KOPT-K1 (cell line): ENCODE measurements around the gene CCDC159.

Experiments
- H3K27ac ChIP-seq: fragments of 200-600 bp; sonication (generic); 2 replicates; pipeline ENCODE4 v1.5.1; 2016; ENCODE audit warnings: antibody characterized with exemption, mild to moderate bottlenecking, low read depth, low read length; ENCODE audit not compliant: poor library complexity, severe bottlenecking
- H3K36me3 ChIP-seq: fragments of 200-600 bp; sonication (generic); 2 replicates; pipeline ENCODE4 v1.5.1; 2017; ENCODE audit warnings: antibody characterized with exemption, mild to moderate bottlenecking, low read length, moderate library complexity; ENCODE audit not compliant: insufficient read depth
- H3K9me3 ChIP-seq: fragments of 200-600 bp; sonication (generic); 2 replicates; pipeline ENCODE4 v1.5.1; 2017; ENCODE audit warnings: antibody characterized with exemption, low read length, mild to moderate bottlenecking; ENCODE audit not compliant: insufficient read depth, poor library complexity, severe bottlenecking

CCDC159 gene

DNA sequence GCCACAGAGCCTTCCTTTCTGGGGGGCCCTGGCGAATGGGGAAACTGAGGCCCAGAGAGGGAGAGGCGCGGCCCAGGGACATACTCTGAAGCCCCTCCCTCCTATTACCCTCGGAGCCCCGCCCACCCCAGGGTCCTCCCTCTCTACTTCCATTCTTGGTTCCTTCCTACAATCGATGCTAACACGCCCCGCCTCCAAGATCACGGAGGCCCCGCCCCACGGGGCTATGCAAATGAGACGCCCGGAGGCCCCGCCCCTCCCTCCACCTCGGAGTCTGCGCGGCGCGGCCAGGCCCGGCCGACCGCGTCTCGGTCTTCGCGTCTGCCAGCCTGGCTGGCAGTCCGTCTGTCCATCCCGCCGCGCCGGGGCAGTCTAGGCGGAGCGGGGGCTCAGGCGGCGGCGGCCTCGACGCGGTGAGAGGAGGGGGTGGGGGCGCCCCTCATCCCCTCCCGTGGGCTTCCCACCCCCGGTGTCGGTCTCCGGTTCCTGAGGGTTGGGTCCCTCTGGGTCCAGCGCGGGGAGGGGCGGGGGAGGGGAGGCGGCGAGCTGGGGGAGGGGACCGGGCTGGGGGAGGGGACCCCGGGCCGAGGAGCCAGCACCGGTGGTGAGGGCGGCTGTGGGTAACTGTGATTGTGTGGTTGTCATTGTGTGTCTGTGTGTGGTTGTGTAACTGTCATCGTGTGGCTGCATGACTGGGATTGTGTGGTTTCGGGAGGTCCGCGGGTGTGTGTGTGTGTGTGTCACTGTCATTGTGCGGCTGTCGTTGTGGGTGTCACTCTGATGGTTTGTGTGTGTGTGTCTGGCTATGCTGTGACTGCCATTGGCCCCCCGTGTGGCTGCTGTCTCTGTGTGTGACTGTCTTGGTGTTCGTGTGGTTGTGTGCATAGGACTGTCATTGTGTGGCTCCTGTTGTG, 9.1 kb downstream of the CCDC159 start, which contains the start of gene PLPPR2:
TSS of gene PLPPR2 (plus strand) at position 273 of the 914 bp plus-strand sequence. CDS start 2,242 bp downstream, outside the sequence.
- H3K36me3 ChIP-seq, result no peaks in the 10 kb centered on the region
- no peaks in the 10 kb centered on the region for H3K9me3 ChIP-seq
- no peak within 1 kb of the TSS for H3K27ac ChIP-seq

DNA sequence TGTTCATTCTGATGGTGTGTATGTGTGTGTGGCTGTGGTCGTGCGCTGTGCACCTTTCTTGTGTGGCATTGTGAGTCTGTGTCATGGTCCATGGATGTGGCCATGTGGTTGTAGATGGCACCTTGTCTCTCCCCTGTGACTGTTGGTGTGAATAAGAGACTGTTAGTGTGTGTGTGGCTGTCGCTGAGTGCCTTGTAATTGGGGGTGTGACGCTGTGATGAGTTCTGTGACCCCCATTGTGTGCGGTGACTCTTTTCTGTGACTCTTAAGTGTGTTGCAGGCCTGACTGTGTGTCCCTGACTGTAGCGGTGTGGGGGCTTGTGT, 9.7 kb downstream of the CCDC159 start:
- H3K9me3 ChIP-seq, result no peaks in the 10 kb centered on the region
- no peak overlapping the region for H3K27ac ChIP-seq
- H3K36me3 ChIP-seq, result no peaks in the 10 kb centered on the region

DNA sequence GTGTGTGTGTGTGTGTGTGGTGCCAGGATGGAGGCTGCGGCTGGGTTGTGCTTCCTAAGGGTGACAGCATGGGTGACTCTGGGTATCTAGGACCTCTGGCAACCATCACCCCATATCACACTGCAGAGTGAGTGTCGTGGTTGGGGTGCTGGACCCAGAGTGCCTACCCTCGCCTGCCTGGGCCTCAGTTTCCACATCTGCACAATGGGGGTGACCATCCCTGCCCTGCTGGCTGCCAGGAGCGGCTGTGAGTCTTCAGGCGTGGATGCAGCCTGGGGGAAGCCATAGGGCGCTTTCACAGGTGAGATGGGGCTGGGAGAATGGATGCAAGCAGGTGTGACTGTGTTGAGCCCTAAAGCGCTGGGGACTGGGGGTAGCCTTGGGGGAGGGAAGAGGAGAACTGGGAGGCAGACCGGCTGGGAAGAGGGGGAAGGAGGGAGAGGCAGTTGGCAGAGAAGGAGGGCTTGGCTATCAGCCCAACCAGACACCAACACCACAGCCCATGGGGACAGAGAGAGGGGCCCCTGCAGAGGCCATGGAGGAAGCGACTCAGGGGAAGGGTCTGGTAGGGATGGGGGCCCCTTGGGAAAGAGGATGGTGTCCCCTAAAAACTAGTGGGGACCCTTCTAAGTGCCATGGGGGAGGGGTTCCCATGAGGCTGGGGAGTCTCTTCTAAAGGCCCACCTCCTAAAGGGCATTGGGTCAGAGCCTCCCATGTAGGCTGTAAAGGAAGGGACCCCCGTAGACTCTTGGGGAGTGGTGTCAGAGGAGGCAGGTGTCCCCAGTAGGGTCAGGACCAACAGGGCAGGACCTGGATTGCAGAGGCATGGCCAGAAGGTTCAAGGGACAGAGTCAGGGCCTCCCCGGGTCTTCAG, 10.6 kb downstream of the CCDC159 start:
- Histone ChIP-seq H3K27ac (no peak overlapping the region), H3K36me3 (no peaks in the 10 kb centered on the region), H3K9me3 (no peaks in the 10 kb centered on the region)

DNA sequence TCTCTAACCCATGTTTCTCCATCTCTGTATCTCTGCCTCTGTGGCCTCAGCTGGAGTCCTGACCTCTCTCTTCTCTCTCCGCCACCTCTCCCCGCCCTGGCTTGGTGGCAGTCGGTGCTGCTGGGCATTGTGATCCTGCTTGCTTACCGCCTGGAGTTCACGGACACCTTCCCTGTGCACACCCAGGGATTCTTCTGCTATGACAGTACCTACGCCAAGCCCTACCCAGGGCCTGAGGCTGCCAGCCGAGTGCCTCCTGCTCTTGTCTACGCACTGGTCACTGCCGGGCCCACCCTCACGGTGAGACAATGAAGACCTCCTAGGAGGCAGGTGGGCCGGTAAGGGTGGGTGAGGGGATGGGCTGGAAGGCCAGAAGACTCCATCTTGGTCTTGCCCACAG, 13.1 kb downstream of the CCDC159 start:
- Histone ChIP-seq H3K9me3 (no peaks in the 10 kb centered on the region), H3K36me3 (no peaks in the 10 kb centered on the region), H3K27ac (no peak overlapping the region)

DNA sequence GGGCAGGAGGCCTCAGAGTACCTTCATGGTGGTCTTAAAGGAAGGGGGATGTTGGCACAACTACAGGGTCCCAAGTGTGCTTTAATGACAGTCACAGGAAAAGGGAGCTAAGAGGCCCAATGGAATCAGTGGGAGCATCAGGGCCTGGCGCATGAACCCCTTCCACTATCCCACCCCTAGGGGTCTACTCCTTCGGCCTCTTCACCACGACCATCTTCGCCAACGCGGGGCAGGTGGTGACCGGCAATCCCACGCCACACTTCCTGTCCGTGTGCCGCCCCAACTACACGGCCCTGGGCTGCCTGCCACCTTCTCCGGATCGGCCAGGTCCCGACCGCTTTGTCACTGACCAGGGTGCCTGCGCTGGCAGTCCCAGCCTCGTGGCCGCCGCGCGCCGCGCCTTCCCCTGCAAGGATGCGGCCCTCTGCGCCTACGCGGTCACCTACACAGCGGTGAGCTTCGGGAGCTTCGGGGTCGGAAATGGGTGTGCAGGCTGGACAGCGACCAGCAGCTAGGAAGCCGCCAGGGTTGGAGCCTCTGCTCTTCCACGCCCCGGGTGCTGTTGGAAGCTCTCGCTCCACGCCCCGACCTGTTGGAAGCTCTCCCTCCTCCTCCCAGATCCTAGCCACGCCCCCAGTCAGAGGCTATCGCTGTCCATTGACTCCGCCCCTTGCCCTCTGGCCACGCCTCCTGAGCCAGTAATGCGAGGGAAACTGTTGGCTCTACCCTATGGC, 14.9 kb downstream of the CCDC159 start:
- no peaks in the 10 kb centered on the region for H3K36me3 ChIP-seq
- no peaks in the 10 kb centered on the region for H3K9me3 ChIP-seq
- no peak overlapping the region for H3K27ac ChIP-seq

DNA sequence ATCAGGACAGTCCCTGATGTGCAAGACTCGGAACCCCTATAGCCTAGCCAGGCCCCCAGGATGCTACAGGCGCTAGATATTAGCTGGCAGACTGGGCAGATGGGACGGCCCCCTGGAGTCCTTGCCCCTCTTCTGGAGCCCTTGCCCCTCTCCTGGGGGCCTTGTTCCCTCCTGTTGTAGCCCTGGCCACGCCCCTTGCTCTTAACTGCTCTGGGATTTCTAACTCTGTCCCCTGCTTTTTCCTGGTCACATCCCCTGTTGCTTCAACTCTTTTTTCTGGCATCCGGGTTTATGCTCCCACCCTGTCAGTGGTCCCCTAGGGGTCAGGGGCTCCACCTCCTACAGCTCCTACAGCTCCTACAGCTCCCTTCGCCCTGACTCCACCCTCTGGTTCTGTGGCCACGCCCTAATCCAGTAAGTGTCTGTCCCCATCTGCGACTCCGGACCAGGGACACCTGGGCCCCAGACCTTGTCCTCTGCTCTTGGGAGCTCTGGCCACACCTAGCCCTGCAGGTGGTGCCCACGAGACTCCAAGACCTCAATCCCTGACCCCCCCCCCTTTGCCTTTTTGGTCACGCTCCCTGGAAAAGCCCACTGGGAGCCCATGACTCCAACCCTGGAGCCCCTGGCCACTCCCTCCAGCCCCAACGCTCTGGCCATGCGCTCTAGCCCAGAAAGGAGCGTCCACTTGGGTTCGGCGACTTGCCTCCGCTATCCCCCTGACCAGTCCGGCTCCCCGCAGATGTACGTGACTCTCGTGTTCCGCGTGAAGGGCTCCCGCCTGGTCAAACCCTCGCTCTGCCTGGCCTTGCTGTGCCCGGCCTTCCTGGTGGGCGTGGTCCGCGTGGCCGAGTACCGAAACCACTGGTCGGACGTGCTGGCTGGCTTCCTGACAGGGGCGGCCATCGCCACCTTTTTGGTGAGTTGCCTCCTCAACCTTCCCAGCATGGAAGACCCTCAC, 15.7 kb downstream of the CCDC159 start:
- Histone ChIP-seq H3K27ac (no peak overlapping the region), H3K36me3 (no peaks in the 10 kb centered on the region), H3K9me3 (no peaks in the 10 kb centered on the region)

DNA sequence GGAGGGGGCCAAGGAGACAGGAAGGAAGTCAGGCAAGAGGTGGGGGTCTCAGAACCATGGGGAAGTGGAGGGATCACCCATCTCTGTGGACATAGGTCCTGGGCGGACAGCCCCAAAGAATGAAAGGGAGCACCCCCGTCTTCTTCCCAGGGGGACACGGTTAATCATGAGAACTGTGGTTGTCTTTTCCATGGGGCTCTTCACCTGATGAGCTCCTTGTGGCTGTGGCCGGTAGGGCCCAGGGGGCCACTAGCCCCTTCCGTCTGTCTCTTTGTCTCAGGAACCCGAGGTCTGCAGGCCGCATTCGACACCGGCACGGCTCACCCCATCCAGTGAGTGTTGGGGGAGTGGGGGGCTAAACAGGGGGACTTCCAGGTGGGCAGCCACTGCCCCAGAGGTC, 17.6 kb downstream of the CCDC159 start:
- Histone ChIP-seq H3K9me3 (no peaks in the 10 kb centered on the region), H3K36me3 (no peaks in the 10 kb centered on the region), H3K27ac (no peak overlapping the region)

DNA sequence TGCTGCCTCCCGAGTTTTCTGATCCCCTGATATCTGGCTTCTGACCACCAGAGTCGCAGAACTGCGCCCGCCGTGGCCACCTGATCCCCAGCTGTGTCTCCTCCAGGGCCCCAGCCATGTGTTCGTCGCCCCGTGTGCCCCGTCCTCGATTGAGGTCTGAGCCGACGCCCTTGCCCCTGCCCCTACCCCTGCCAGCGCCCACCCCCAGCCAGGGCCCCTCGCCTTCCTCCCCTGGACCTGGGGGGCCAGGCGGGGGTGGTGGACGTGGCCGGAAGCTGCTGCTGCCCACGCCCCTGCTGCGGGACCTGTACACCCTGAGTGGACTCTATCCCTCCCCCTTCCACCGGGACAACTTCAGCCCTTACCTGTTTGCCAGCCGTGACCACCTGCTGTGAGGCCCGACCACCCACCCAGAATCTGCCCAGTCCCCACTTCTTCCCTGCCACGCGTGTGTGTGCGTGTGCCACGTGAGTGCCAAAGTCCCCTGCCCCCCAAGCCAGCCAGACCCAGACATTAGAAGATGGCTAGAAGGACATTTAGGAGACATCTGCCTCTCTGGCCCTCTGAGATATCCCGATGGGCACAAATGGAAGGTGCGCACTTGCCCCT, 18.1 kb downstream of the CCDC159 start:
- H3K27ac ChIP-seq, result no peak overlapping the region
- no peaks in the 10 kb centered on the region for H3K9me3 ChIP-seq
- no peaks in the 10 kb centered on the region for H3K36me3 ChIP-seq

DNA sequence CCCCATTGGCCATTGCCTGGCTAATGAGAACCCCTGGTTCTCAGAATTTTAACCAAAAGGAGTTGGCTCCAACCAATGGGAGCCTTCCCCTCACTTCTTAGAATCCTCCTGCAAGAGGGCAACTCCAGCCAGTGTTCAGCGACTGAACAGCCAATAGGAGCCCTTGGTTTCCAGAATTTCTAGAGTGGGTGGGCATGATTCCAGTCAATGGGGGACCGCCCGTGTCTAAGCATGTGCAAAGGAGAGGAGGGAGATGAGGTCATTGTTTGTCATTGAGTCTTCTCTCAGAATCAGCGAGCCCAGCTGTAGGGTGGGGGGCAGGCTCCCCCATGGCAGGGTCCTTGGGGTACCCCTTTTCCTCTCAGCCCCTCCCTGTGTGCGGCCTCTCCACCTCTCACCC, 18.6 kb downstream of the CCDC159 start:
- no peaks in the 10 kb centered on the region for H3K9me3 ChIP-seq
- H3K27ac ChIP-seq, result no peak overlapping the region
- no peaks in the 10 kb centered on the region for H3K36me3 ChIP-seq

DNA sequence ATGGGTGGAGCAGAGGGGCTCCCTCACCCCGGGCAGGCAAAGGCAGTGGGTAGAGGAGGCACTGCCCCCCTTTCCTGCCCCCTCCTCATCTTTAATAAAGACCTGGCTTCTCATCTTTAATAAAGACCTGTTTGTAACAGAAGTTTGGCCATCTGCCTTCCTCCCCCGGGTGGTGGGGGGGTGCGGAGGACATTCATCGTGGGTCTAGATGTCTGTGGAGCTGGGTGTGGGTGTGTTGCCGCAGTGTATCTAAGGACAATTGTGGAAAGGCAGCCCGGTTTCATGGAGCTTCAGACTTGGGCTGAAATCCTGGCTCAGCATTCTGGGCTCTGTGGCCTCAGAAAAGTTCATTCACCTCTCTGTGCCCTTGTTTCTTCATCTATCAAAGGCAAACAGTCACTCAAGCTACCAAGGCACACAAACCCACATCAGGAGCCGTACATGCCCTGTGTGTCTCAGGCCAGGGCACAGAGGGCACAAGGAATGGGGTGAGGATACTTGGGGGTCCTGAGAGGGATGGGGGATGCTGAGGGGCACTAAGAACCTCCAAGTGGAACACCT, 19.3 kb downstream of the CCDC159 start:
- no peaks in the 10 kb centered on the region for H3K36me3 ChIP-seq
- no peak overlapping the region for H3K27ac ChIP-seq
- no peaks in the 10 kb centered on the region for H3K9me3 ChIP-seq

DNA sequence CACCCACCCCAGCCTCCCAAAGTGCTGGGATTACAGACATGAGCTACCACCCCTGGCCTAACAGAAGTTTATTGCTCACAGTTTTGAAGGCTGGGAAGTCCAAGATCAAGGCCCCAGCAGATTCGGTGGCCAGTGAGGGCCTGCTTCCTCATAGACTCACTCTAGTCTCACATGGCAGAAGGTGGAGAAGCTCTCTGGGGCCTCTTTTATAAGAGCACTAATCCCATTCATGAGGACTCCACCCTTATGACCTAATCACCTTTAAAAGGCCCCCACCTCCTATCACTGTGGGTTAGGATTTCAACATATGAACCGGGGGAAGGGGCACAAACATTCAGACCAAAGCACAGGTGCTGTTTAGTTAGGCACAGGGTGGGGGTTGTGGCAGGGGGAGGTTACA, 21.2 kb downstream of the CCDC159 start:
- Histone ChIP-seq H3K36me3 (no peaks in the 10 kb centered on the region), H3K9me3 (no peaks in the 10 kb centered on the region), H3K27ac (no peak overlapping the region)

DNA sequence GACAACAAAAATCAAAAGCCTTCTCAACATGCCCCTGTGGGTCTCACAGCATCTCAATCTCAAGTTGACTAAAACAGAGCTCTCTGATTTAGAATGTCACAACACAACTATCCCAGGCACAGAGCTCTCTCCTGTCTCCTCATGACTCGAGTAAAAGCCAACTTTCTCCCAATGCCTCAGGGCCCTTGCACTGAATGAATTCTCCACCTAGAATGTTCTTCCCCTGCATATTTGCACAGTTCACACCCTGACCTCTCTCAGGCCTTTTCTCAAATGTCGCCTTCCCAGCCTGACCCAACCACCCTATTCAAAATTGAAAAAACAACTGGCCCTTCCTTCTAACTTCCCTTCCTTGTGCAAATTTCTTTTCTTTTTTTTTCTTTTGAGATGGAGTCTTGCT, 24.4 kb downstream of the CCDC159 start:
- Histone ChIP-seq H3K9me3 (no peaks in the 10 kb centered on the region), H3K27ac (no peak overlapping the region)

DNA sequence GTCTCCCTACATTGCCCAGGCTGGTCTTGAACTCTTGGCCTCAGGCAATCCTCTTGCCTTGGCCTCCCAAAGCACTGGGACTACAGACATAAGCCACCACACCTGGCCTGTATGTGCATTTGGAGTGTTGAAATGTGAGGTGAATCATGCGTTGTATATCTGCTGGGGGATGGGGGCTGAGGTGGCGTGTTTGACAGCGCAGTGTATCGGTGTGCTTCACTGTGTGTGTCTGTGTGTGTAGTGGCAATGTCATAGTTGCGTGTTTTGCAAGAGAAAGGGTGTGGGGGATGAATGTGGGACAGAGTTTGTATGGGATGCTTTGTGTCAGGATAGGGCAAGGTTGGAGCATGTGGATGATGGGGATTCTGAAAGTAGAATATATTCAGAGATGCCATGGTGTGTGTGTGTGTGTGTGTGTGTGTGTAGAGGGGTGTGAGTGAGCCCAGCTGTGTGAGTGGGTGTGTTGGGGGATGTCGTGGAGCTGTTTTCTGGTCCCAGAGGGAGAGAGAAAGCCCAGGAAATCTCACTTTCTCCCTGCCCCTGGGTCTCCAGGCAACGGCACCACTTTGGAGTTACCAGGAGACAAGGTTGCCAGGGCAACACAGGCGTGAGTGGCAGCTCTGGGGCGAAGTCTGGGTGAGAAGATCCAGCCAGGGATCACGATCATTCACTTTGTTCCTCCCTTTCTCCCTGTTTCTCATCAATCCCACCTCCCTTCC, 27.0 kb downstream of the CCDC159 start:
- Histone ChIP-seq H3K27ac (no peak overlapping the region), H3K9me3 (no peaks in the 10 kb centered on the region), H3K36me3 (no peaks in the 10 kb centered on the region)

More for the DNA sequence above, 24.4 kb downstream of the CCDC159 start:
- no peaks in the 10 kb centered on the region for H3K36me3 ChIP-seq
